GM13976 (cell line): ENCODE data around the gene TYW5.

Source experiments
- DNase-seq: peaks from one replicate; pipeline ENCODE4 v3.0.0; 2012; ENCODE audit warnings: low spot score
- CTCF ChIP-seq: IDR thresholded peaks from 2 replicates; pipeline ENCODE4 v1.5.1; 2012; ENCODE audit warnings: borderline replicate concordance, mild to moderate bottlenecking; ENCODE audit not compliant: insufficient read depth; ENCODE audit errors: extremely low read depth, missing control alignments, control extremely low read depth
- in situ Hi-C: fragments of 300-500 bp; cut with MboI; formaldehyde crosslinking; loops from one replicate; pipeline ENCODE4 v1.12.0; 2022; ENCODE audit warnings: low sequenced_read_pairs, mixed read lengths, inconsistent platforms; ENCODE audit not compliant: unreplicated experiment

TYW5 gene

GRCh38 chr2:199955339-199956061, at the start of gene TYW5, which contains the start of gene MAIP1:
Gene TYW5 (minus strand): TSS chr2:199955491. CDS start chr2:199955470, 21 bp downstream.
Gene MAIP1 (plus strand): TSS chr2:199955582. CDS start chr2:199955799, 217 bp downstream.
- no peak for TF ChIP-seq CTCF
- in situ Hi-C loops, result no loop called here
- peak; percentile 90 for DNase-seq

GRCh38 chr2:200003444-200003843, 48.2 kb upstream of the TYW5 start:
- in situ Hi-C loops, result no loop called here
- no peak for TF ChIP-seq CTCF
- DNase-seq, result no peak

- in situ Hi-C loops, result no loop called here
- DNase-seq, result no peak
- no peak for TF ChIP-seq CTCF
Measured at GRCh38 chr2:200000444-200001163, 45.3 kb upstream of the TYW5 start.

GRCh38 chr2:199999166-199999565, 43.9 kb upstream of the TYW5 start:
- TF ChIP-seq CTCF, result no peak
- in situ Hi-C loops, result no loop called here
- DNase-seq, result no peak

- TF ChIP-seq CTCF, result no peak
- DNase-seq, result no peak
- in situ Hi-C loops, result no loop called here
Measured at GRCh38 chr2:199997296-199997695, 42.0 kb upstream of the TYW5 start.

- DNase-seq, result no peak
- no peak for TF ChIP-seq CTCF
- in situ Hi-C loops, result no loop called here
Measured at GRCh38 chr2:199994896-199995295, 39.6 kb upstream of the TYW5 start.
